ENCODE results near the gene CCDC194. TPM values are rescaled to one million over a fixed set of nuclear protein-coding genes. Genes with fewer than 3 reads are reported as not detected.

Gene CCDC194
- total RNA-seq, 1 experiment from 2014 or later = 4.1 TPM

DNA sequence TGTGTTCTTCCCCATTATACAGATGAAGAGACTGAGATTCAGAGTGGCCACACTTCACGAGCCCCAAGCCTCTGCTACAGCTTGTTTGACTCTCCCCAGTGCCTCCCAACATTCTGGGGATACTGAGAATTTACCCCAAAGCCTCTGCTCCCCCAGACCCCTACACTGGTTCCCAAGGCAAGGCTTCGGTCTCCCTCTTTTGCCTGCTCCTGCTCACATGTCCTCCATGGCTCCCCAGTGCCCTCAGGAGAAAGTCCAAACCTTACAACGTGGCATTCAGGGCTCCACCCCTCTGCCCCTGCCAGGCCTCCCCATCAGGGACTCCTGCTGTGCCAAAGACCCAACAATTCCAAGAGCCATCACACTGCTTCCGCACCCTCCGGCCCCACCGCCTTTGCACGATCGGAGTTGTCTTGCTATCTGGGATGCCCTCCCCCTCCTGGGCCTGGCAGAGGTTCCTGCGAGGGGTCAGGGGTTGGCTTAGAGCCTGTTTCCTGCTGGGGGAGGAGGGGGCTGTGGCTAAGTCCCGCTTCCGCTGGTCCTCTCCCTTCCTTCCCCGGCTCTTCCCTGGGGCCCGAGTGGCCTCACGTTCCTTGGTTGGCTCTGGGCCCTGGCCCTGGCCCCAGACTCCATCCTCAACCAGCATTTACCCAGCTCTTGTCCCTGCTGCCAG is 41.3 kb downstream of the CCDC194 start:
- no peak overlapping the region for H2AFZ ChIP-seq (ENCODE audit: low read length)
- no peak overlapping the region for H3K27ac ChIP-seq (ENCODE audit: low read length)
- H3K4me2 ChIP-seq (ENCODE audit: low read depth, low read length, poor library complexity, severe bottlenecking) = no peak overlapping the region
- H4K20me1 ChIP-seq (ENCODE audit: insufficient read depth, low read depth, low read length) = no peaks in the 10 kb centered on the region
- H3K9ac ChIP-seq (ENCODE audit: low read length) = no peak overlapping the region
- no peaks in the 10 kb centered on the region for H3K9me2 ChIP-seq (replicated peaks; ENCODE audit: insufficient read depth, low read length)
- H3K4me3 ChIP-seq (ENCODE audit: low read length) = no peak overlapping the region
- no peaks in the 10 kb centered on the region for H3K36me3 ChIP-seq (ENCODE audit: insufficient read depth, low read length)
- H3K4me1 ChIP-seq (ENCODE audit: low read length) = no peaks in the 10 kb centered on the region
- no peak for DNase-seq
- no peaks in the 10 kb centered on the region for H3K9me3 ChIP-seq (ENCODE audit: low read length)
- no peaks in the 10 kb centered on the region for H3K79me2 ChIP-seq (ENCODE audit: low read length)
- H3K27me3 ChIP-seq (ENCODE audit: low read length) = no peaks in the 10 kb centered on the region

DNA sequence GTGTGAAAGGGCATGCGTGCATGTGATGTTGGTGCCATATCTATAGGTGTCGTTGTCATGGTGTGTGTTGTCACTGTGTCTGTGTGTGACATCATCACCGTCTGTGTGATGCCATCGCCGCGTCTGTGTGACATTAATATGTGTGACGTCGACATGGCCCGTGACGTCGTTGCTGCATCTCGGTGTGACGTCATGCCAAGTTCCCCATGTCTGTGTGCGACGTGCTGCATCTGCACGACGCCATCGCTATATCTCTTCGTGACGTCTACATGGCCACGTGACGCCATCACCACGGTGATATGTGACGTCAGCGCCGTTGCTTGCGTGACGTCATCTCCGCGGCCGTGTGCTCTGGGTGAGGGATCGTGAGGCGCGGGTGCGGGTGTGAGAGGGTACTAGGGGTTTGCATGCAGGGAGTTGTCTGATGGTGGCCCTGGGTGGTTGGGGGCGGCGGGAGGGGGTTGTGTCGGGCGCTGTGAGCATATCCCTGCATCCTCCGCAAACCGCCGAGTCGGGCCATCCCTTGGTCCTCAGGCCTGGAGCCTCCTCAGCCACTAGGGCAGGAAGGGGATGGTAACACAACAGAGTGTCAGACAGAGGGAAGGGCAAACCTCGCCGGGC is 42.1 kb downstream of the CCDC194 start:
- Histone ChIP-seq H3K36me3 (ENCODE audit: insufficient read depth, low read length) (no peaks in the 10 kb centered on the region), H3K9me2 (replicated peaks; ENCODE audit: insufficient read depth, low read length) (no peaks in the 10 kb centered on the region), H3K79me2 (ENCODE audit: low read length) (no peaks in the 10 kb centered on the region), H3K4me2 (ENCODE audit: low read depth, low read length, poor library complexity, severe bottlenecking) (no peak overlapping the region), H3K27ac (ENCODE audit: low read length) (no peak overlapping the region), H2AFZ (ENCODE audit: low read length) (no peak overlapping the region), H3K27me3 (ENCODE audit: low read length) (no peaks in the 10 kb centered on the region), H3K9me3 (ENCODE audit: low read length) (no peaks in the 10 kb centered on the region), H4K20me1 (ENCODE audit: insufficient read depth, low read depth, low read length) (no peaks in the 10 kb centered on the region), H3K9ac (ENCODE audit: low read length) (no peak overlapping the region), H3K4me3 (ENCODE audit: low read length) (no peak overlapping the region), H3K4me1 (ENCODE audit: low read length) (no peaks in the 10 kb centered on the region)
- DNase-seq = no peak

DNA sequence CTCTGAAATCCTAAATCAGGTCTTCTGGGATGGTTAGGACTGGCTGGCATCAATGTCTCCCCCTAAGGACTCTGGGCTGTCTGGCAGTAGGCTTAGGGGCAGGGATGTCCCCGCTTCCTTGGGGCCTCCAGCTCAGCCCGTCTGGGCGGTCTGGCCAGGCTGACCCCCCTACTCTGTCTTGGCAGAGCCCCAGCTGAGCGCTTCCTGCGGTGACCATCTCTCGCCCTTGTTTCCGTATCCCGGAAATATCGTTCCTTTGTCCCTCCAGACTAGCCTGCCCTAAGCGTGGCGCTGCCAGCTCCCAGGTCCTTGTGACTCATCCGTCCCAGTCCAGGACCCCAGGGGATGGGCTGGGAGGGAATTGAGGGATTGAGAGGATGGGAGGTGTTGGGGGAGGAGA is 45.3 kb downstream of the CCDC194 start:
- Histone ChIP-seq H3K4me3 (ENCODE audit: low read length) (no peak overlapping the region), H3K27ac (ENCODE audit: low read length) (no peak overlapping the region), H3K79me2 (ENCODE audit: low read length) (no peaks in the 10 kb centered on the region), H2AFZ (ENCODE audit: low read length) (no peak overlapping the region), H3K9me3 (ENCODE audit: low read length) (no peaks in the 10 kb centered on the region), H3K4me2 (ENCODE audit: low read depth, low read length, poor library complexity, severe bottlenecking) (no peak overlapping the region), H3K9ac (ENCODE audit: low read length) (no peak overlapping the region), H4K20me1 (ENCODE audit: insufficient read depth, low read depth, low read length) (no peaks in the 10 kb centered on the region), H3K4me1 (ENCODE audit: low read length) (no peaks in the 10 kb centered on the region), H3K9me2 (replicated peaks; ENCODE audit: insufficient read depth, low read length) (no peaks in the 10 kb centered on the region), H3K36me3 (ENCODE audit: insufficient read depth, low read length) (no peaks in the 10 kb centered on the region), H3K27me3 (ENCODE audit: low read length) (no peaks in the 10 kb centered on the region)
- DNase-seq = no peak

- Histone ChIP-seq H3K4me2 (ENCODE audit: low read depth, low read length, poor library complexity, severe bottlenecking) (no peak overlapping the region), H3K4me1 (ENCODE audit: low read length) (no peaks in the 10 kb centered on the region), H3K4me3 (ENCODE audit: low read length) (no peak overlapping the region), H3K79me2 (ENCODE audit: low read length) (no peaks in the 10 kb centered on the region), H3K9me3 (ENCODE audit: low read length) (no peaks in the 10 kb centered on the region), H3K9me2 (replicated peaks; ENCODE audit: insufficient read depth, low read length) (no peaks in the 10 kb centered on the region), H3K36me3 (ENCODE audit: insufficient read depth, low read length) (no peaks in the 10 kb centered on the region), H3K27me3 (ENCODE audit: low read length) (no peaks in the 10 kb centered on the region), H4K20me1 (ENCODE audit: insufficient read depth, low read depth, low read length) (no peaks in the 10 kb centered on the region), H3K27ac (ENCODE audit: low read length) (no peak overlapping the region), H2AFZ (ENCODE audit: low read length) (no peak overlapping the region), H3K9ac (ENCODE audit: low read length) (no peak overlapping the region)
- DNase-seq = no peak
These were observed 46.1 kb downstream of the CCDC194 start for GRCh38 chr19:17347877-17348276.

GRCh38 chr19:17347361-17347760 is 46.6 kb downstream of the CCDC194 start:
- Histone ChIP-seq H3K4me2 (ENCODE audit: low read depth, low read length, poor library complexity, severe bottlenecking) (no peak overlapping the region), H3K9me3 (ENCODE audit: low read length) (no peaks in the 10 kb centered on the region), H3K9ac (ENCODE audit: low read length) (no peak overlapping the region), H3K79me2 (ENCODE audit: low read length) (no peaks in the 10 kb centered on the region), H3K4me3 (ENCODE audit: low read length) (no peak overlapping the region), H2AFZ (ENCODE audit: low read length) (no peak overlapping the region), H3K27ac (ENCODE audit: low read length) (no peak overlapping the region), H4K20me1 (ENCODE audit: insufficient read depth, low read depth, low read length) (no peaks in the 10 kb centered on the region), H3K27me3 (ENCODE audit: low read length) (no peaks in the 10 kb centered on the region), H3K9me2 (replicated peaks; ENCODE audit: insufficient read depth, low read length) (no peaks in the 10 kb centered on the region), H3K4me1 (ENCODE audit: low read length) (no peaks in the 10 kb centered on the region), H3K36me3 (ENCODE audit: insufficient read depth, low read length) (no peaks in the 10 kb centered on the region)
- DNase-seq = no peak

DNA sequence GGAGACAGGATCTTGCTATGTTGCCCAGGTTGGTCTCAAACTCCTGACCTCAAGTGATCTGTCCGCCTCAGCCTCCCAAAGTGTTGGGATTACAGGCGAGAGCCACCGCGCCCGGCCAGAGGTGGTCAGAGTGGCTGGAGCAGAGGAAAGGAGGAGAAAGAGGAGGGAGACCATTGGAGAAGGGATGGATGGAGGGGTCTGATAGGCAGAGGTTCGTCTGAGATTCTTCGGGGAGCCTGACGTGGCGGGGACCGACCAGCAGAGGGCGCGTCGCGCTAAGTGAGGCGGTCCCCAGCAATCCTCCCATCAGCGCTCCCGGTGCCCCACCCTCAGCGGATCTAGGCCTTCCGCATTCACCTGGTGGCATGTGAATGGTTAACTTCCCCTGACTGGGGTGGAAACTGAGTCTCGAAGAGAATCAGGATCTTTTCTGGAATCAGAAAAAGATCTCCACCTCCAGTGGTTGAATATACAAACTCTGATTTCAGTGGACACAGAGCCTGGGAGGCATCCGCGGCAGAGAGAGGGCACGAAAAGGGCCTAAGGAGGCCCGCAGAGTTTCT is 47.8 kb downstream of the CCDC194 start:
- Histone ChIP-seq H3K4me1 (ENCODE audit: low read length) (no peaks in the 10 kb centered on the region), H3K9me2 (replicated peaks; ENCODE audit: insufficient read depth, low read length) (no peaks in the 10 kb centered on the region), H3K9me3 (ENCODE audit: low read length) (no peaks in the 10 kb centered on the region), H3K27me3 (ENCODE audit: low read length) (no peaks in the 10 kb centered on the region), H3K27ac (ENCODE audit: low read length) (no peak overlapping the region), H3K79me2 (ENCODE audit: low read length) (no peaks in the 10 kb centered on the region), H3K9ac (ENCODE audit: low read length) (no peak overlapping the region), H3K4me3 (ENCODE audit: low read length) (no peak overlapping the region), H3K36me3 (ENCODE audit: insufficient read depth, low read length) (peaks cover 4% of the 10 kb centered on the region; the same call in 1 of the 2 replicates), H2AFZ (ENCODE audit: low read length) (no peak overlapping the region), H3K4me2 (ENCODE audit: low read depth, low read length, poor library complexity, severe bottlenecking) (no peak overlapping the region), H4K20me1 (ENCODE audit: insufficient read depth, low read depth, low read length) (no peaks in the 10 kb centered on the region)
- DNase-seq = peak; percentile 89

DNA sequence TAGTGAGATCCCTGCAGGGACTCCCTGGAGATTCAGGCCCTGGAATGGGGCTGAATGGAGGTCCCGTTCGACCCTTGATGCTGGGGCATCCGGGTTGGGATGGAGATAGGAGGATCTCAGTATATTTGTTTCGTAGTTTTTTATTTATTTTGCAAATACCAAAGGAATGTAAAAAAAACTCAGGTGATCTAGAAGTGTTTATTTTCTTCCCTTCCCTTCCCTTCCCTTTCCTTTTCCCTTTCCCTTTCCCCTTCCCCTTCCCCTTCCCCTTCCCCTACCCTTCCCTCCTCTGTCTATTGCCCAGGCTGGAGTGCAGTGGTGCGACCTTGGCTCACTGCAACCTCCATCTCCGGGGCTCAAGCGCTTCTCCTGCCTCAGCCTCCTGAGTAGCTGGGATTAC is 52.2 kb downstream of the CCDC194 start:
- H3K27me3 ChIP-seq (ENCODE audit: low read length) = no peaks in the 10 kb centered on the region
- no peak overlapping the region for H3K4me2 ChIP-seq (ENCODE audit: low read depth, low read length, poor library complexity, severe bottlenecking)
- no peaks in the 10 kb centered on the region for H3K9me2 ChIP-seq (replicated peaks; ENCODE audit: insufficient read depth, low read length)
- DNase-seq = no peak
- no peak overlapping the region for H3K9ac ChIP-seq (ENCODE audit: low read length)
- H2AFZ ChIP-seq (ENCODE audit: low read length) = no peak overlapping the region
- peaks cover 5% of the 10 kb centered on the region; the same call in 1 of the 2 replicates for H3K36me3 ChIP-seq (ENCODE audit: insufficient read depth, low read length)
- peaks cover 9% of the 10 kb centered on the region for H3K4me1 ChIP-seq (ENCODE audit: low read length)
- peaks cover 9% of the 10 kb centered on the region for H3K79me2 ChIP-seq (ENCODE audit: low read length)
- no peak overlapping the region for H3K27ac ChIP-seq (ENCODE audit: low read length)
- no peaks in the 10 kb centered on the region for H4K20me1 ChIP-seq (ENCODE audit: insufficient read depth, low read depth, low read length)
- no peaks in the 10 kb centered on the region for H3K9me3 ChIP-seq (ENCODE audit: low read length)
- no peak overlapping the region for H3K4me3 ChIP-seq (ENCODE audit: low read length)

DNA sequence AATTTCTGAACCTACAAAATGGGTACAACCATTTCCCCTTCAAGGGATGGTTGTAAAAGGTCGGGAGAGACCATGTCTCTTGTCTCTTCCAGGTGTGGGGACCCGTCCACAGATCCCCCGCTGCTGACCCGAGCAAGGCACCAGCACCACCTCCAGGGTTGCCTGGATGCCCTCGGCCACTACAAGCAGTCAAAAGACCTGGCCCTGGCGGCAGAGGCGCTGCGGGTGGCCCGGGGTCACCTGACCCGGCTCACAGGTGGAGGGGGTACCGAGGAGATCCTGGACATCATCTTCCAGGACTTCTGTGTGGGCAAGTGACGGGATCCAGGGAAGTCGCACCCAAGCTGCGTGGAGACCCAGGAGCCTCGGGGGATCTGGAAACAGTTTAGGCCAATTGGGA is 52.6 kb downstream of the CCDC194 start:
- Histone ChIP-seq H3K79me2 (ENCODE audit: low read length) (peaks cover 9% of the 10 kb centered on the region), H3K9me2 (replicated peaks; ENCODE audit: insufficient read depth, low read length) (no peaks in the 10 kb centered on the region), H4K20me1 (ENCODE audit: insufficient read depth, low read depth, low read length) (no peaks in the 10 kb centered on the region), H3K4me1 (ENCODE audit: low read length) (peaks cover 12% of the 10 kb centered on the region), H3K36me3 (ENCODE audit: insufficient read depth, low read length) (peaks cover 5% of the 10 kb centered on the region; the same call in 1 of the 2 replicates), H3K9ac (ENCODE audit: low read length) (no peak overlapping the region), H3K4me3 (ENCODE audit: low read length) (no peak overlapping the region), H3K9me3 (ENCODE audit: low read length) (no peaks in the 10 kb centered on the region), H3K27ac (ENCODE audit: low read length) (no peak overlapping the region), H3K4me2 (ENCODE audit: low read depth, low read length, poor library complexity, severe bottlenecking) (no peak overlapping the region), H2AFZ (ENCODE audit: low read length) (no peak overlapping the region), H3K27me3 (ENCODE audit: low read length) (no peaks in the 10 kb centered on the region)
- no peak for DNase-seq

All from Karpas-422 (cell line).